K562 (cell line): ENCODE data around the gene FBXO21. TPM values are rescaled to one million over a fixed set of nuclear protein-coding genes. Genes with fewer than 3 reads are reported as not detected.

Source experiments
- ATAC-seq: fragments of 200-7000 bp; cut with Tn5 transposase; 3 replicates; pipeline ENCODE4 v1.9.1; 2020; ENCODE audit warnings: moderate library complexity
- BruUV-seq: library from RNA; stranded (reverse); fragments of 400-500 nt; replicated peaks from 2 replicates; lab custom pipeline; 2021; lab: Mats Ljungman, UMichigan
- CTCF ChIA-PET: fragments of 300-600 bp; formaldehyde crosslinking; extraction: SDS; loops from one replicate; lab custom pipeline; 2021; ENCODE audit warnings: low intra/inter-chr PET ratio; lab: Yijun Ruan, JAX
- POLR2A ChIA-PET: fragments of 300-600, 350-650 bp; sonication (Branson Sonifier 250); formaldehyde crosslinking; extraction: SDS; loops from one replicate; lab custom pipeline; 2021; ENCODE audit warnings: antibody characterized with exemption, inconsistent platforms; lab: Yijun Ruan, JAX
- DNase-seq, 4 experiments: peaks; one replicate each; pipeline versions ENCODE4 v3.0.0 to v3.0.0-alpha.2; 2011 to 2018; ENCODE audit warnings: low spot score in 3 of 4, mixed read lengths in 3 of 4; ENCODE audit errors: extremely low read depth in 1 of 4
- FAIRE-seq: peaks from 2 replicates; lab custom pipeline; 2011; peaks lifted over from hg19 to GRCh38; lab: Jason Lieb, UNC
- H2AFZ ChIP-seq: 2 replicates; pipeline ENCODE4 v1.6.0; 2011; ENCODE audit warnings: low read depth, low read length, control low read depth, inconsistent platforms
- H3K27ac ChIP-seq: fragments of 200-600 bp; 3 replicates; pipeline ENCODE4 v1.8.0; 2011; ENCODE audit warnings: low read depth, mild to moderate bottlenecking, control low read depth, inconsistent platforms, low read length, moderate library complexity, mixed read lengths; ENCODE audit errors: extremely low read depth
- H3K27me3 ChIP-seq, 2 experiments: fragments of 300-600 bp in 1 of 2; 2 replicates in 1 of 2; 3 replicates in 1 of 2; pipeline versions ENCODE4 v1.6.0 to v1.8.0; 2011; ENCODE audit warnings: inconsistent platforms in 2 of 2, low read length in 2 of 2, mild to moderate bottlenecking in 1 of 2, mixed read lengths in 1 of 2, moderate library complexity in 1 of 2; ENCODE audit not compliant: control insufficient read depth in 2 of 2, insufficient read depth in 2 of 2
- H3K36me3 ChIP-seq: fragments of 300-600 bp; 3 replicates; pipeline ENCODE4 v1.8.0; 2011; ENCODE audit warnings: mild to moderate bottlenecking, low read length, inconsistent platforms; ENCODE audit not compliant: control insufficient read depth, insufficient read depth
- H3K4me1 ChIP-seq, 2 experiments: fragments of 200-600 bp in 1 of 2; replicated peaks in 1 of 2; 2 replicates in 1 of 2; 3 replicates in 1 of 2; pipeline versions ENCODE4 v1.5.1 to v1.8.0; 2011; ENCODE audit warnings: inconsistent platforms in 2 of 2, low read length in 2 of 2, mild to moderate bottlenecking in 1 of 2, mixed read lengths in 1 of 2, moderate library complexity in 1 of 2; ENCODE audit not compliant: control insufficient read depth in 2 of 2, insufficient read depth in 2 of 2
- H3K4me2 ChIP-seq: 2 replicates; pipeline ENCODE4 v1.6.1; 2011; ENCODE audit warnings: low read length, control low read depth, inconsistent platforms, mixed read lengths; ENCODE audit not compliant: insufficient read depth
- H3K4me3 ChIP-seq: fragments of 200-600 bp; sonication (generic), shearing (Covaris generic); 2 replicates; pipeline ENCODE4 v1.5.1; 2016; ENCODE audit warnings: control low read depth, inconsistent platforms
- H3K79me2 ChIP-seq: fragments of 200-600 bp; 3 replicates; pipeline ENCODE4 v1.8.0; 2011; ENCODE audit warnings: low read length, inconsistent platforms; ENCODE audit not compliant: control insufficient read depth, insufficient read depth
- H3K9ac ChIP-seq, 2 experiments: 2 replicates each; pipeline versions ENCODE4 v1.6.0 to v1.6.1; 2011; ENCODE audit warnings: low read depth in 2 of 2, low read length in 2 of 2, control low read depth in 1 of 2, inconsistent platforms in 1 of 2, mild to moderate bottlenecking in 1 of 2, mixed read lengths in 1 of 2; ENCODE audit not compliant: insufficient read depth in 1 of 2
- H3K9me1 ChIP-seq: one replicate; pipeline ENCODE4 v1.6.0; 2011; ENCODE audit warnings: inconsistent platforms, mild to moderate bottlenecking, low read length, moderate library complexity; ENCODE audit not compliant: control insufficient read depth, insufficient read depth
- H3K9me3 ChIP-seq: replicated peaks from 2 replicates; pipeline ENCODE4 v1.5.1; 2011; ENCODE audit warnings: low read depth, low read length, inconsistent platforms; ENCODE audit not compliant: control insufficient read depth, insufficient read depth
- H4K20me1 ChIP-seq: replicated peaks from 2 replicates; pipeline ENCODE4 v1.6.1; 2011; ENCODE audit warnings: low read length, inconsistent platforms, mixed read lengths; ENCODE audit not compliant: control insufficient read depth, insufficient read depth
- FOXP1 ChIP-seq: sonication (generic); formaldehyde crosslinking; IDR thresholded peaks from 2 replicates; pipeline ENCODE4 v1.8.0; 2022; ENCODE audit warnings: mild to moderate bottlenecking, missing genetic modification reagents
- GTF2F1 ChIP-seq: IDR thresholded peaks from 2 replicates; pipeline ENCODE4 v1.6.1; 2011; ENCODE audit warnings: low read depth, low read length, improper control_type of control experiment
- MAZ ChIP-seq, 2 experiments: fragments of 450-650 bp in 1 of 2; sonication (generic) in 1 of 2; formaldehyde crosslinking; IDR thresholded peaks in 1 of 2; conservative IDR thresholded peaks in 1 of 2; 2 replicates each; pipeline versions ENCODE4 v1.4.0 to v1.5.0; 2020; ENCODE audit warnings: mild to moderate bottlenecking in 1 of 2, missing genetic modification reagents in 1 of 2
- RFX7 ChIP-seq: fragments of 250-450 bp; sonication (Bioruptor Pico); IDR thresholded peaks from 2 replicates; pipeline ENCODE4 v1.5.1; 2021; ENCODE audit warnings: mild to moderate bottlenecking
- SRSF7 ChIP-seq: fragments of 200-400 bp; formaldehyde crosslinking; optimal IDR thresholded peaks from 2 replicates; pipeline ENCODE3; 2017; ENCODE audit warnings: mild to moderate bottlenecking, low read depth, low read length
- TOE1 ChIP-seq, 2 experiments: fragments of 450-650 bp in 1 of 2; sonication (generic) in 1 of 2; formaldehyde crosslinking in 1 of 2; IDR thresholded peaks; 2 replicates each; pipeline versions ENCODE4 v1.7.1 to v1.8.0; 2016 to 2022; ENCODE audit warnings: borderline replicate concordance in 2 of 2, mild to moderate bottlenecking in 2 of 2, antibody characterized with exemption in 1 of 2, inconsistent platforms in 1 of 2, low read depth in 1 of 2, missing genetic modification reagents in 1 of 2, moderate library complexity in 1 of 2
- ZNF121 ChIP-seq: sonication (generic); formaldehyde crosslinking; conservative IDR thresholded peaks from 2 replicates; pipeline ENCODE4 v1.8.0; 2022; ENCODE audit warnings: missing genetic modification reagents
- ZNF133 ChIP-seq: fragments of 250-450 bp; sonication (Bioruptor Pico); IDR thresholded peaks from 2 replicates; pipeline ENCODE4 v1.4.0; 2020; ENCODE audit warnings: mild to moderate bottlenecking
- ZNF143 ChIP-seq: sonication (generic); formaldehyde crosslinking; IDR thresholded peaks from 2 replicates; pipeline ENCODE4 v1.9.0; 2022; ENCODE audit warnings: mild to moderate bottlenecking, missing genetic modification reagents
- WGBS: fragments of 100-300 bp; shearing (Covaris generic); methylation state at CpG from one replicate; pipeline ENCODE4 v1.1.6; 2016; ENCODE audit warnings: low coverage, mixed read lengths; ENCODE audit not compliant: insufficient coverage; ENCODE audit errors: missing lambda C conversion rate; 5-methylcytosine and 5-hydroxymethylcytosine counted together
- in situ Hi-C: fragments of 300-500 bp; cut with MboI; formaldehyde crosslinking; loops from 4 replicates; pipeline ENCODE4 v1.15.0; 2018; ENCODE audit warnings: inconsistent platforms, mixed read lengths
- intact Hi-C: fragments of 100-400 bp; cut with micrococcal nuclease; formaldehyde crosslinking; loops from 2 replicates; pipeline ENCODE4 v1.14.2; 2022
- polyA plus RNA-seq, 8 experiments: library from polyadenylated mRNA; depleted of rRNA in 4 of 8; stranded (reverse) in 5 of 8; unstranded in 3 of 8; fragments of >200 nt; fragmentation: Nextera tagmentation in 2 of 8; fragmentation: Illumina TruSeq in 1 of 8; extraction: Ambion mirVana in 2 of 8; extraction: Trizol in 1 of 8; gene quantifications; 2 replicates each; pipeline versions ENCODE4 v1.2.1 to v1.2.3, GENCODE V29; 2011 to 2014; ENCODE audit warnings: inconsistent platforms in 1 of 8, missing spikeins in 1 of 8
- total RNA-seq, 7 experiments: library from RNA; depleted of rRNA in 6 of 7; stranded (reverse); fragments of >200 nt in 6 of 7; fragmentation: Illumina TruSeq in 2 of 7; extraction: Trizol in 2 of 7; gene quantifications; 2 replicates each; pipeline versions ENCODE4 v1.2.1 to v1.2.3, GENCODE V29; 2011 to 2021; ENCODE audit warnings: low replicate concordance in 1 of 7
- TF ChIP-seq, protein P1 (sequence below): fragments of 450-650 bp; IDR thresholded peaks from 2 replicates; pipeline ENCODE4 v1.6.1; 2018; ENCODE audit warnings: mild to moderate bottlenecking, low read depth; ENCODE audit not compliant: partially characterized antibody
- TF ChIP-seq, protein P2 (sequence below): fragments of 250-450 bp; sonication (Bioruptor Pico); IDR thresholded peaks from 2 replicates; pipeline ENCODE4 v1.5.0; 2021; ENCODE audit warnings: mild to moderate bottlenecking, moderate library complexity

Gene FBXO21
- total and polyA plus RNA-seq, 9 of the 15 experiments (the other 6 are each of a cell fraction or from before 2014, with no cell fraction given): 3.0 to 50.9 (median 9.1) TPM

DNA sequence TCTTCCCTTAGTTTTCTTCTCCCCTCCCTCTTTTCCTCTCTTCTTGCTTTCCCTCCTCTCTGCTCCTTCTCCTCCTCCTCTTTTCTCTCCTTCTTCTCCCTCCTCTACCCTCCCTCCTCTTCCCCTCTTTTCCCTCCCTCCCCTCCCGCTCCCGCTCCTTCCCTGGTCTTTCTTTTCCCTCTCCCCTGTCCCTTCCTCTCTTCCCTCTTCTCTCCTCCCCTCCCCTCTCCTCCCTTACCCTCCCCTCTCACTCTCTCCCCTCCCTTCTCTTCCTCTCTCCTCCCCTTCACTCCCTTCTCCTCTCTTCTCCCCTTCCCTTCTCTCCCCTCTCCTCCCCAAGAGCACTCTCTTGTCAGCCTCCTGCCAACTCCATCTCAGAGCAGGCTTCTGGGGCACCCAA is 17.4 kb upstream of the FBXO21 start (continued):
- TF ChIP-seq, protein P1, sequence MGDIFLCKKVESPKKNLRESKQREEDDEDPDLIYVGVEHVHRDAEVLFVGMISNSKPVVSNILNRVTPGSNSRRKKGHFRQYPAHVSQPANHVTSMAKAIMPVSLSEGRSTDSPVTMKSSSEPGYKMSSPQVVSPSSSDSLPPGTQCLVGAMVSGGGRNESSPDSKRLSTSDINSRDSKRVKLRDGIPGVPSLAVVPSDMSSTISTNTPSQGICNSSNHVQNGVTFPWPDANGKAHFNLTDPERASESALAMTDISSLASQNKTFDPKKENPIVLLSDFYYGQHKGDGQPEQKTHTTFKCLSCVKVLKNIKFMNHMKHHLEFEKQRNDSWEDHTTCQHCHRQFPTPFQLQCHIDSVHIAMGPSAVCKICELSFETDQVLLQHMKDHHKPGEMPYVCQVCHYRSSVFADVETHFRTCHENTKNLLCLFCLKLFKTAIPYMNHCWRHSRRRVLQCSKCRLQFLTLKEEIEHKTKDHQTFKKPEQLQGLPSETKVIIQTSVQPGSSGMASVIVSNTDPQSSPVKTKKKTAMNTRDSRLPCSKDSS: no peak
- no peak for TF ChIP-seq GTF2F1
- no peak for TF ChIP-seq ZNF121 (CRISPR knock-in tag)

DNA sequence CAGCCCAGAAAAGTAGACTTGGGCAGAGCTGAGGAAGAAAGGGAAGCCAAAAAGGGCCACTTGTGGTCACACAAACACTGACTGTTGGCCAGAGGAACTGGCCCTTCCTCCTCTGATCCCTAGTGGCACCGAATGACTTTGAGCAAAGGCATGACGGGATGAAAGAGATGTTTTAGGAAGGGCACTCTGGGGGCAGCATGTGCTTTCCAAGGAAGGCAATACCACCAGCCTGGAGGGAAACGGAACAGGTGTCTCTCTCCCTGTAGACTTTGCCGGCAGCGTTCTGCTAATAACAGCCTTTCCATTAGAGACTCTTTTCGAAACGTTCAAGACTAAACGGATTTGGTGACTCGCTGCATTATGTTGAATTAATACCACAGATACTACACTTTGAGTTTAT is 12.3 kb upstream of the FBXO21 start:
- H4K20me1 ChIP-seq: no peaks in the 10 kb centered on the region
- H3K4me1 ChIP-seq: no peaks in the 10 kb centered on the region
- H3K4me2 ChIP-seq: no peak overlapping the region
- no TSS peak for BruUV-seq
- H3K9me3 ChIP-seq: peaks cover 3% of the 10 kb centered on the region; the same call in 1 of the 2 replicates
- H3K79me2 ChIP-seq: no peaks in the 10 kb centered on the region
- intact Hi-C loops: no loop called here
- H3K27ac ChIP-seq: no peak overlapping the region
- POLR2A ChIA-PET: no interaction called here
- under 1% methylated on average over 9 of the region's 9 CpGs for WGBS
- no peaks in the 10 kb centered on the region for H3K36me3 ChIP-seq
- no peak overlapping the region for H3K4me3 ChIP-seq
- H3K9ac ChIP-seq: no peak overlapping the region
- ATAC-seq: no peak
- FAIRE-seq: no peak
- in situ Hi-C loops: no loop called here
- DNase-seq: no peak
- H2AFZ ChIP-seq: no peak overlapping the region
- CTCF ChIA-PET: no interaction called here
- peaks cover 22 to 36% of the 10 kb centered on the region in 2 experiments for H3K27me3 ChIP-seq
- H3K9me1 ChIP-seq: no peaks in the 10 kb centered on the region
- no peak for TF ChIP-seq ZNF143 (CRISPR knock-in tag)
- TF ChIP-seq, protein P2, sequence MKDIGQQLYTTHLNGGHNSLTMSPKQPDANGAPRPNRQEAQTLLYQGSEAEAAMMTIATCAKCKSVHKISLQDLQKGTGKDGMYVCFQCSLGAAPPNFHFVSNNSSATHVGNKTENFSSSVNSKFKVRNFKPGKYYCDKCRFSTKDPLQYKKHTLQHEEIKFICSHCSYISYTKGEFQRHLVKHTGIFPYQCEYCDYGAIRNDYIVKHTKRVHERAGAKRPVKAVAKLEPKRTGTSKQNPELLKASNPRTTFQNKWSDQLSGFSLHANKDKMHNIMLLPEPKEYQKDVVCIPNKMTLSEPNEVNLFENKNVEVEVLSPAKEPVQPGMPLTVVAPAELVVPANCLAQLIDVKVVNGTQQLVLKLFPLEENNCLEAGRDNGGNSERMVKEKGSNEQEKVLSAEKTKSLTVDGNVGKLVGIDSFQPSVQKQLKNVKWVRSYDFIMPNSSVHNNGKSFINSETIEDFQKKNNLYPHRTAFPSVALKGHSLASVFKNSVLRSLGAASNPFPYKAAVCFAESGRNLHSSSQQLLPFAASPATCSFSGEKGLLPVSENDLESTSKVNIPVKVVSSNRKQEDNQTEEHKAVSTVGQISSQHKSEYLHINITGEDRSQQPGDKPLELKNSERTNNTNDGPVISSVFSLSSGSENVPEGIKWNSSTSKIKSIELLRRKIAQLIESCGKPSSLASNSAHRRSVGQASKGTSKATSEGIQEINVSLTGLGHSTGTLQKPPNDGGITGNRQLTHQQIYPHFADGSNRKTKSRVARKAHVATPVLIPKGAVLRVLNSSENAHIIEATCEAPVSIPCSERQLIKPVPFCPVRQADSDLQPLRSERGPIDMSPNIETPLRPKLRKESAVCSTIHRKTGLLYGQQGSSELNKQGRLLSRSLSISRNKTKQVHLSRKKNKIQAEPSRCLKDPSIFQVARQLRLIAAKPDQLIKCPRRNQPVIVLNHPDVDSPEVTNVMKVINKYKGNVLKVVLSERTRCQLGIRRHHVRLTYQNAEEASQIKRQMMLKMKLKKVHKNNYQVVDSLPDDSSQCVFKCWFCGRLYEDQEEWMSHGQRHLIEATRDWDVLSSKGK (CRISPR knock-in tag): no peak
- TF ChIP-seq MAZ (CRISPR knock-in tag; conservative IDR thresholded peaks at IDR 0.05 in 1 of 2, IDR thresholded peaks at IDR 0.05 in 1 of 2): no peak
- TF ChIP-seq TOE1 (IDR thresholded peaks at IDR 0.05; ENCODE audit: borderline replicate concordance): no peak
- no peak for TF ChIP-seq TOE1 (CRISPR knock-in tag; IDR thresholded peaks at IDR 0.05; ENCODE audit: borderline replicate concordance, low read depth)
- no peak for TF ChIP-seq FOXP1 (CRISPR knock-in tag)
- TF ChIP-seq RFX7 (CRISPR knock-in tag): no peak
- TF ChIP-seq ZNF133: no peak
- no peak for TF ChIP-seq SRSF7
